HepG2 (cell line): ENCODE measurements around the gene P3H4. TPM values are rescaled to one million over a fixed set of nuclear protein-coding genes. Genes with fewer than 3 reads are reported as not detected.
A peak's percentile ranks its signal among the peaks of the same experiment; 100 is the strongest.

Source experiments
- ATAC-seq: fragments of 200-7000 bp; cut with Tn5 transposase; 3 replicates; pipeline ENCODE4 v1.9.1; 2020; ENCODE audit warnings: mild to moderate bottlenecking, moderate library complexity
- BruUV-seq: library from RNA; stranded (reverse); fragments of 400-500 nt; replicated peaks from 2 replicates; lab custom pipeline; 2021; lab: Mats Ljungman, UMichigan
- CTCF ChIA-PET: fragments of 300-600 bp; formaldehyde crosslinking; extraction: SDS; loops from one replicate; lab custom pipeline; 2021; ENCODE audit warnings: low total read pairs, inconsistent platforms, low intra/inter-chr PET ratio; lab: Yijun Ruan, JAX
- POLR2A ChIA-PET: fragments of 350-600 bp; sonication (Branson Sonifier 250); formaldehyde crosslinking; loops from one replicate; lab custom pipeline; 2020; ENCODE audit warnings: antibody characterized with exemption, inconsistent platforms; lab: Yijun Ruan, JAX
- DNase-seq: peaks from one replicate; pipeline ENCODE4 v3.0.0-alpha.2; 2015; ENCODE audit warnings: low spot score
- FAIRE-seq: peaks from 3 replicates; lab custom pipeline; 2011; peaks lifted over from hg19 to GRCh38; lab: Jason Lieb, UNC
- H2AFZ ChIP-seq: one replicate; pipeline ENCODE4 v1.6.1; 2011; ENCODE audit warnings: low read length, inconsistent platforms
- H3K27ac ChIP-seq: fragments of 300-600 bp; 3 replicates; pipeline ENCODE4 v1.8.0; 2011; ENCODE audit warnings: mixed run types, mild to moderate bottlenecking, mixed read lengths, low read length, inconsistent platforms; ENCODE audit not compliant: insufficient read depth; ENCODE audit errors: extremely low read length
- H3K27me3 ChIP-seq, 2 experiments: fragments of 200-600 bp in 1 of 2; 2 replicates in 1 of 2; 3 replicates in 1 of 2; pipeline versions ENCODE4 v1.6.0 to v1.8.0; 2011; ENCODE audit warnings: low read length in 2 of 2, mild to moderate bottlenecking in 2 of 2, moderate library complexity in 2 of 2, inconsistent platforms in 1 of 2; ENCODE audit not compliant: insufficient read depth in 2 of 2, control insufficient read depth in 1 of 2
- H3K36me3 ChIP-seq, 2 experiments: fragments of 200-600 bp in 1 of 2; replicated peaks in 1 of 2; 2 replicates in 1 of 2; 3 replicates in 1 of 2; pipeline versions ENCODE4 v1.5.1 to v1.8.0; 2011; ENCODE audit warnings: low read length in 2 of 2, inconsistent platforms in 1 of 2; ENCODE audit not compliant: insufficient read depth in 2 of 2, control insufficient read depth in 1 of 2
- H3K4me1 ChIP-seq: 2 replicates; pipeline ENCODE4 v1.5.1; 2012; ENCODE audit warnings: low read length, inconsistent platforms; ENCODE audit not compliant: insufficient read depth
- H3K4me2 ChIP-seq: 2 replicates; pipeline ENCODE4 v1.6.0; 2011; ENCODE audit warnings: low read depth, low read length, inconsistent platforms
- H3K4me3 ChIP-seq, 3 experiments: fragments of 200-600 bp in 1 of 3; sonication (generic), shearing (Covaris generic) in 1 of 3; replicated peaks in 1 of 3; 2 replicates each; pipeline ENCODE4 v1.5.1; 2011 to 2016; ENCODE audit warnings: low read length in 3 of 3, inconsistent platforms in 2 of 3, low read depth in 2 of 3, mild to moderate bottlenecking in 2 of 3, control low read depth in 1 of 3, mixed read lengths in 1 of 3; ENCODE audit not compliant: insufficient read depth in 1 of 3
- H3K79me2 ChIP-seq: one replicate; pipeline ENCODE4 v1.6.1; 2011; ENCODE audit warnings: low read length, inconsistent platforms; ENCODE audit not compliant: insufficient read depth
- H3K9ac ChIP-seq: 2 replicates; pipeline ENCODE4 v1.6.0; 2011; ENCODE audit warnings: mild to moderate bottlenecking, low read depth, low read length, inconsistent platforms; ENCODE audit not compliant: insufficient read depth
- H3K9me3 ChIP-seq: 2 replicates; pipeline ENCODE4 v1.5.1; 2012; ENCODE audit warnings: mild to moderate bottlenecking, low read length
- H4K20me1 ChIP-seq: 2 replicates; pipeline ENCODE4 v1.6.0; 2011; ENCODE audit warnings: inconsistent platforms, mild to moderate bottlenecking, low read length, moderate library complexity; ENCODE audit not compliant: insufficient read depth
- AGO2 ChIP-seq: fragments of 200-400 bp; formaldehyde crosslinking; optimal IDR thresholded peaks from 2 replicates; pipeline ENCODE3; 2017; ENCODE audit warnings: mild to moderate bottlenecking, low read depth, low read length, moderate library complexity
- AKAP8 ChIP-seq: sonication (generic); formaldehyde crosslinking; IDR thresholded peaks from 2 replicates; pipeline ENCODE4 v1.5.1; 2020; ENCODE audit warnings: mild to moderate bottlenecking, missing genetic modification reagents
- BATF2 ChIP-seq: sonication (generic); formaldehyde crosslinking; IDR thresholded peaks from 2 replicates; pipeline ENCODE4 v1.8.0; 2022; ENCODE audit warnings: mild to moderate bottlenecking, missing genetic modification reagents, moderate library complexity
- MEIS2 ChIP-seq: sonication (generic); formaldehyde crosslinking; IDR thresholded peaks from 2 replicates; pipeline ENCODE4 v1.9.0; 2021; ENCODE audit warnings: mild to moderate bottlenecking, missing genetic modification reagents
- MLX ChIP-seq: IDR thresholded peaks from 2 replicates; pipeline ENCODE4 v1.6.1; 2016
- NFKB2 ChIP-seq: sonication (generic); formaldehyde crosslinking; IDR thresholded peaks from 2 replicates; pipeline ENCODE4 v1.4.0; 2020; ENCODE audit warnings: missing genetic modification reagents, borderline replicate concordance
- RBFOX2 ChIP-seq: fragments of 200-400 bp; formaldehyde crosslinking; IDR thresholded peaks from 2 replicates; pipeline ENCODE4 v1.6.1; 2017; ENCODE audit warnings: low read depth, mild to moderate bottlenecking, low read length
- ZMYM4 ChIP-seq: sonication (generic); formaldehyde crosslinking; IDR thresholded peaks from 2 replicates; pipeline ENCODE4 v1.8.1; 2023; ENCODE audit warnings: mild to moderate bottlenecking, missing genetic modification reagents
- ZNF558 ChIP-seq: sonication (generic); formaldehyde crosslinking; IDR thresholded peaks from 2 replicates; pipeline ENCODE4 v1.9.0; 2022; ENCODE audit warnings: mild to moderate bottlenecking, missing genetic modification reagents, borderline replicate concordance
- ZNF572 ChIP-seq: sonication (generic); formaldehyde crosslinking; IDR thresholded peaks from 2 replicates; pipeline ENCODE4 v1.5.1; 2020; ENCODE audit warnings: mild to moderate bottlenecking, missing genetic modification reagents
- ZSCAN21 ChIP-seq: sonication (generic); formaldehyde crosslinking; IDR thresholded peaks from 2 replicates; pipeline ENCODE4 v1.8.0; 2022; ENCODE audit warnings: mild to moderate bottlenecking, missing genetic modification reagents, moderate library complexity, borderline replicate concordance
- WGBS: methylation state at CpG from one replicate; pipeline ENCODE4 v1.1.6; 2017; ENCODE audit warnings: low lambda C conversion rate; 5-methylcytosine and 5-hydroxymethylcytosine counted together
- in situ Hi-C: cut with HindIII; loops from 2 replicates; pipeline ENCODE4 v1.10.0; 2017; ENCODE audit warnings: low pct_unique_long_range_greater_than_20kb; ENCODE audit not compliant: extremely low pct_ligation_motif_present
- intact Hi-C: fragments of 100-400 bp; cut with micrococcal nuclease; formaldehyde crosslinking; loops from one replicate; pipeline ENCODE4 v1.10.0; 2022; ENCODE audit not compliant: unreplicated experiment
- polyA plus RNA-seq, 8 experiments: library from polyadenylated mRNA; depleted of rRNA in 3 of 8; stranded (reverse) in 7 of 8; unstranded in 1 of 8; fragments of >200 nt; fragmentation: Illumina TruSeq in 4 of 8; extraction: Trizol in 4 of 8; gene quantifications; 2 replicates each; pipeline versions ENCODE4 v1.2.1 to v1.2.3, GENCODE V29; 2011 to 2016; ENCODE audit warnings: low read depth in 4 of 8, missing spikeins in 1 of 8, mixed read lengths in 1 of 8; ENCODE audit not compliant: insufficient read depth in 1 of 8
- total RNA-seq, 5 experiments: library from RNA; depleted of rRNA; stranded (reverse); fragments of >200 nt; fragmentation: Illumina TruSeq; extraction: Trizol; gene quantifications; 2 replicates each; pipeline ENCODE4 v1.2.3, GENCODE V29; 2016; ENCODE audit warnings: low read depth in 1 of 5
- TF ChIP-seq, protein P1 (sequence below): sonication (generic); formaldehyde crosslinking; IDR thresholded peaks from 2 replicates; pipeline ENCODE4 v1.5.1; 2020; ENCODE audit warnings: mild to moderate bottlenecking, missing genetic modification reagents, moderate library complexity
- TF ChIP-seq, protein P2 (sequence below): sonication (generic); formaldehyde crosslinking; IDR thresholded peaks from 2 replicates; pipeline ENCODE4 v1.5.0; 2020; ENCODE audit warnings: missing genetic modification reagents, mild to moderate bottlenecking, borderline replicate concordance
- TF ChIP-seq, protein P3 (sequence below): sonication (generic); formaldehyde crosslinking; IDR thresholded peaks from 2 replicates; pipeline ENCODE4 v1.8.0; 2022; ENCODE audit warnings: mild to moderate bottlenecking, missing genetic modification reagents, moderate library complexity

The P3H4 gene
- total and polyA plus RNA-seq, 2 of the 13 experiments (the other 11 are each of a cell fraction or from before 2014, with no cell fraction given) = 37.1 to 50.6 TPM

DNA sequence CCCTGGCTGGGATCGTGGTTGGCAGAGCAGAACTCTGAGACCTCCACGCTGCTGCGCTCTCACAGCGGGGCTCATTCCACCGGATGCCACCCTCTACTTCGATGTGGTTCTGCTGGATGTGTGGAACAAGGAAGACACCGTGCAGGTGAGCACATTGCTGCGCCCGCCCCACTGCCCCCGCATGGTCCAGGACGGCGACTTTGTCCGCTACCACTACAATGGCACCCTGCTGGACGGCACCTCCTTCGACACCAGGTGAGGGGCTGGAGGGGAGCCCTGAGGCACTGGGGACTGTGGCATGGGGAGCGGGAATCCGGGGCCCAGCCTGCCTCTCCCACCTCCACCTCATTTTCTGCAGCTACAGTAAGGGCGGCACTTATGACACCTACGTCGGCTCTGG, 6.3 kb upstream of the P3H4 start (continued):
- TF ChIP-seq, protein P1, sequence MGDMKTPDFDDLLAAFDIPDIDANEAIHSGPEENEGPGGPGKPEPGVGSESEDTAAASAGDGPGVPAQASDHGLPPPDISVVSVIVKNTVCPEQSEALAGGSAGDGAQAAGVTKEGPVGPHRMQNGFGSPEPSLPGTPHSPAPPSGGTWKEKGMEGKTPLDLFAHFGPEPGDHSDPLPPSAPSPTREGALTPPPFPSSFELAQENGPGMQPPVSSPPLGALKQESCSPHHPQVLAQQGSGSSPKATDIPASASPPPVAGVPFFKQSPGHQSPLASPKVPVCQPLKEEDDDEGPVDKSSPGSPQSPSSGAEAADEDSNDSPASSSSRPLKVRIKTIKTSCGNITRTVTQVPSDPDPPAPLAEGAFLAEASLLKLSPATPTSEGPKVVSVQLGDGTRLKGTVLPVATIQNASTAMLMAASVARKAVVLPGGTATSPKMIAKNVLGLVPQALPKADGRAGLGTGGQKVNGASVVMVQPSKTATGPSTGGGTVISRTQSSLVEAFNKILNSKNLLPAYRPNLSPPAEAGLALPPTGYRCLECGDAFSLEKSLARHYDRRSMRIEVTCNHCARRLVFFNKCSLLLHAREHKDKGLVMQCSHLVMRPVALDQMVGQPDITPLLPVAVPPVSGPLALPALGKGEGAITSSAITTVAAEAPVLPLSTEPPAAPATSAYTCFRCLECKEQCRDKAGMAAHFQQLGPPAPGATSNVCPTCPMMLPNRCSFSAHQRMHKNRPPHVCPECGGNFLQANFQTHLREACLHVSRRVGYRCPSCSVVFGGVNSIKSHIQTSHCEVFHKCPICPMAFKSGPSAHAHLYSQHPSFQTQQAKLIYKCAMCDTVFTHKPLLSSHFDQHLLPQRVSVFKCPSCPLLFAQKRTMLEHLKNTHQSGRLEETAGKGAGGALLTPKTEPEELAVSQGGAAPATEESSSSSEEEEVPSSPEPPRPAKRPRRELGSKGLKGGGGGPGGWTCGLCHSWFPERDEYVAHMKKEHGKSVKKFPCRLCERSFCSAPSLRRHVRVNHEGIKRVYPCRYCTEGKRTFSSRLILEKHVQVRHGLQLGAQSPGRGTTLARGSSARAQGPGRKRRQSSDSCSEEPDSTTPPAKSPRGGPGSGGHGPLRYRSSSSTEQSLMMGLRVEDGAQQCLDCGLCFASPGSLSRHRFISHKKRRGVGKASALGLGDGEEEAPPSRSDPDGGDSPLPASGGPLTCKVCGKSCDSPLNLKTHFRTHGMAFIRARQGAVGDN (CRISPR knock-in tag) = peak; percentile 23; the same call in 1 of the 2 replicates
- TF ChIP-seq NFKB2 (CRISPR knock-in tag) (no peak), MEIS2 (CRISPR knock-in tag) (no peak)

GRCh38 chr17:41816637-41817320, 5.0 kb upstream of the P3H4 start:
- 0 out of 2 replicates have a peak overlapping the region, but pooled peaks have one; percentile 2 for H3K9ac ChIP-seq
- FAIRE-seq = no peak
- no peaks in the 10 kb centered on the region for H3K9me3 ChIP-seq
- no peak for ATAC-seq
- H4K20me1 ChIP-seq = peaks cover 6% of the 10 kb centered on the region; the same call in 1 of the 2 replicates
- peaks cover 33% of the 10 kb centered on the region for H3K79me2 ChIP-seq
- no TSS peak for BruUV-seq
- no peak overlapping the region for H3K27ac ChIP-seq
- H3K4me3 ChIP-seq = no peak overlapping the region
- CTCF ChIA-PET = no interaction called here
- in situ Hi-C loops = no loop called here
- POLR2A ChIA-PET = no interaction called here
- no peak overlapping the region for H3K4me2 ChIP-seq
- H3K4me1 ChIP-seq = peaks cover 34% of the 10 kb centered on the region
- no peaks in the 10 kb centered on the region; a peak in 1 of 5 replicates for H3K27me3 ChIP-seq
- no peak overlapping the region for H2AFZ ChIP-seq
- 98% methylated on average over 23 of the region's 23 CpGs for WGBS
- DNase-seq = no peak
- H3K36me3 ChIP-seq = peaks cover 21 to 41% of the 10 kb centered on the region in 2 experiments
- intact Hi-C loops = loop anchor here (10.0 kb wide), 1 partner anchor 48 kb away; the partner anchor contains the start of gene KLHL11
- TF ChIP-seq ZMYM4 (CRISPR knock-in tag) = no peak
- TF ChIP-seq, protein P2, sequence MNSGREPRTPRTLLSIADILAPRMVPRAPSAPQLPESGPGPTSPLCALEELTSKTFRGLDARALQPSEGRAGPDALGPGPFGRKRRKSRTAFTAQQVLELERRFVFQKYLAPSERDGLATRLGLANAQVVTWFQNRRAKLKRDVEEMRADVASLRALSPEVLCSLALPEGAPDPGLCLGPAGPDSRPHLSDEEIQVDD (CRISPR knock-in tag) = peak; percentile 58; the same call in 1 of the 2 replicates
- TF ChIP-seq, protein P3, sequence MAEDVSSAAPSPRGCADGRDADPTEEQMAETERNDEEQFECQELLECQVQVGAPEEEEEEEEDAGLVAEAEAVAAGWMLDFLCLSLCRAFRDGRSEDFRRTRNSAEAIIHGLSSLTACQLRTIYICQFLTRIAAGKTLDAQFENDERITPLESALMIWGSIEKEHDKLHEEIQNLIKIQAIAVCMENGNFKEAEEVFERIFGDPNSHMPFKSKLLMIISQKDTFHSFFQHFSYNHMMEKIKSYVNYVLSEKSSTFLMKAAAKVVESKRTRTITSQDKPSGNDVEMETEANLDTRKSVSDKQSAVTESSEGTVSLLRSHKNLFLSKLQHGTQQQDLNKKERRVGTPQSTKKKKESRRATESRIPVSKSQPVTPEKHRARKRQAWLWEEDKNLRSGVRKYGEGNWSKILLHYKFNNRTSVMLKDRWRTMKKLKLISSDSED (CRISPR knock-in tag) = 0 out of 2 replicates have a peak, but pooled peaks have one; percentile 30
- 0 out of 2 replicates have a peak, but pooled peaks have one; percentile 41 for TF ChIP-seq AKAP8 (CRISPR knock-in tag)
- TF ChIP-seq RBFOX2 = peak; percentile 62
- TF ChIP-seq ZNF572 (CRISPR knock-in tag) = 0 out of 2 replicates have a peak, but pooled peaks have one; percentile 51
- no peak for TF ChIP-seq ZNF558
- peak; percentile 57; the same call in 1 of the 2 replicates for TF ChIP-seq ZSCAN21 (CRISPR knock-in tag)
- peak; percentile 83 for TF ChIP-seq AGO2
- no peak for TF ChIP-seq MLX (CRISPR knock-in tag)
- 0 out of 2 replicates have a peak, but pooled peaks have one; percentile 41 for TF ChIP-seq BATF2
